OCI-LY7 (cell line): ENCODE measurements around the gene TBC1D2B. TPM values are rescaled to one million over a fixed set of nuclear protein-coding genes. Genes with fewer than 3 reads are reported as not detected.
A peak's percentile ranks its signal among the peaks of the same experiment; 100 is the strongest.
"Not testable (repeated sequence)": the region's sequence is repeated elsewhere in the genome, so short reads cannot be mapped to it uniquely, and the experiment has no call there.

Source experiments
- BruUV-seq: library from RNA; stranded (reverse); fragments of 400-500 nt; replicated peaks from 2 replicates; lab custom pipeline; 2021; lab: Mats Ljungman, UMichigan
- CTCF ChIA-PET: fragments of 300-600 bp; sonication (Branson Sonifier 250); formaldehyde crosslinking; loops from one replicate; lab custom pipeline; 2022; ENCODE audit warnings: antibody characterized with exemption; ENCODE audit not compliant: unreplicated experiment; lab: Charles Lee
- POLR2A ChIA-PET: fragments of 300-600 bp; sonication (Branson Sonifier 250); formaldehyde crosslinking; loops from one replicate; lab custom pipeline; 2022; ENCODE audit warnings: antibody characterized with exemption; lab: Charles Lee
- DNase-seq: peaks from one replicate; pipeline ENCODE4 v3.0.0-alpha.2; 2015; ENCODE audit warnings: low spot score
- H2AFZ ChIP-seq: fragments of 200-600 bp; sonication (generic), shearing (Covaris generic); 2 replicates; pipeline ENCODE4 v1.6.1; 2014; ENCODE audit warnings: mild to moderate bottlenecking, antibody characterized with exemption, low read length, moderate library complexity
- H3K27ac ChIP-seq: fragments of 200-600 bp; sonication (generic); 2 replicates; pipeline ENCODE4 v1.5.1; 2014; ENCODE audit warnings: mixed run types, low read depth, mild to moderate bottlenecking, moderate library complexity, low read length, inconsistent platforms; ENCODE audit not compliant: poor library complexity, severe bottlenecking
- H3K36me3 ChIP-seq: fragments of 200-600 bp; sonication (generic); 2 replicates; pipeline ENCODE4 v1.6.1; 2014; ENCODE audit warnings: mild to moderate bottlenecking, antibody characterized with exemption, low read length, moderate library complexity, mixed read lengths; ENCODE audit not compliant: insufficient read depth
- H3K4me1 ChIP-seq: fragments of 200-600 bp; sonication (generic); 2 replicates; pipeline ENCODE4 v1.5.1; 2014; ENCODE audit warnings: mild to moderate bottlenecking, low read length; ENCODE audit not compliant: insufficient read depth, poor library complexity, severe bottlenecking
- H3K4me2 ChIP-seq: fragments of 200-600 bp; sonication (generic); 2 replicates; pipeline ENCODE4 v1.6.1; 2014; ENCODE audit warnings: mild to moderate bottlenecking, low read length
- H3K4me3 ChIP-seq: fragments of 200-600 bp; sonication (generic); 2 replicates; pipeline ENCODE4 v1.5.1; 2014; ENCODE audit warnings: mild to moderate bottlenecking, low read depth, low read length; ENCODE audit not compliant: poor library complexity, severe bottlenecking
- H3K79me2 ChIP-seq: fragments of 200-600 bp; sonication (generic); 2 replicates; pipeline ENCODE4 v1.6.1; 2016; ENCODE audit warnings: low read depth, mild to moderate bottlenecking, low read length, moderate library complexity, mixed read lengths; ENCODE audit not compliant: insufficient read depth
- H3K9me2 ChIP-seq: fragments of 200-600 bp; sonication (generic); 2 replicates; pipeline ENCODE4 v1.6.1; 2016; ENCODE audit warnings: mild to moderate bottlenecking, low read length, mixed read lengths; ENCODE audit not compliant: insufficient read depth
- H3K9me3 ChIP-seq: fragments of 200-600 bp; sonication (generic); 2 replicates; pipeline ENCODE4 v1.6.1; 2014; ENCODE audit warnings: mild to moderate bottlenecking, mixed run types, low read length, mixed read lengths
- H4K20me1 ChIP-seq: fragments of 200-600 bp; sonication (generic); 2 replicates; pipeline ENCODE4 v1.6.1; 2014; ENCODE audit warnings: mild to moderate bottlenecking, antibody characterized with exemption, low read length, moderate library complexity, mixed read lengths; ENCODE audit not compliant: insufficient read depth
- CTCF ChIP-seq: fragments of 200-600 bp; sonication (generic); conservative IDR thresholded peaks from 2 replicates; pipeline ENCODE4 v1.5.1; 2014; ENCODE audit warnings: mild to moderate bottlenecking, antibody characterized with exemption, low read length, moderate library complexity, mixed read lengths
- EZH2phosphoT487 ChIP-seq: fragments of 200-600 bp; sonication (generic); IDR thresholded peaks from 2 replicates; pipeline ENCODE4 v1.6.1; 2018; ENCODE audit warnings: low read depth, borderline replicate concordance, mild to moderate bottlenecking, mixed run types, antibody characterized with exemption, low read length, moderate library complexity, mixed read lengths
- intact Hi-C: fragments of 100-400 bp; cut with micrococcal nuclease; formaldehyde crosslinking; loops from one replicate; pipeline ENCODE4 v1.10.0; 2022; ENCODE audit not compliant: unreplicated experiment
- total RNA-seq, 2 experiments: library from RNA; depleted of rRNA in 1 of 2; stranded (reverse); fragments of >200 nt in 1 of 2; shearing (Covaris generic) in 1 of 2; gene quantifications; 2 replicates each; pipeline ENCODE4 v1.2.3, GENCODE V29; 2014 to 2022

TBC1D2B gene
- total RNA-seq, 2 experiments from 2014 or later = 30.9 to 41.5 TPM

- Histone ChIP-seq H3K4me3 (no peak overlapping the region), H3K79me2 (no peaks in the 10 kb centered on the region), H3K4me1 (peaks cover 9% of the 10 kb centered on the region), H3K27ac (no peak overlapping the region), H2AFZ (no peak overlapping the region), H3K9me3 (no peaks in the 10 kb centered on the region), H3K9me2 (no peaks in the 10 kb centered on the region), H4K20me1 (no peaks in the 10 kb centered on the region), H3K36me3 (peaks cover 59% of the 10 kb centered on the region), H3K4me2 (no peak overlapping the region)
- no peak for DNase-seq
- no peak for TF ChIP-seq EZH2phosphoT487
- no peak for TF ChIP-seq CTCF
- intact Hi-C loops = no loop called here
- ChIA-PET POLR2A (no interaction called here), CTCF (interaction anchor here (1.1 to 1.4 kb wide), 2 partner anchors 99 to 109 kb away, joined by 4 to 10 read pairs; no protein-coding TSS in a partner anchor)
- BruUV-seq = no TSS peak
Observed at GRCh38 chr15:77999486-77999885, 78.0 kb downstream of the TBC1D2B start.

GRCh38 chr15:77998592-77998991, 78.9 kb downstream of the TBC1D2B start:
- CTCF ChIA-PET = no interaction called here
- BruUV-seq = no TSS peak
- Histone ChIP-seq H2AFZ (no peak overlapping the region), H3K36me3 (peaks cover 53% of the 10 kb centered on the region), H3K9me3 (no peaks in the 10 kb centered on the region), H3K9me2 (no peaks in the 10 kb centered on the region), H3K4me3 (no peak overlapping the region), H3K79me2 (no peaks in the 10 kb centered on the region), H4K20me1 (no peaks in the 10 kb centered on the region), H3K27ac (no peak overlapping the region), H3K4me2 (no peak overlapping the region), H3K4me1 (peaks cover 18% of the 10 kb centered on the region)
- no peak for TF ChIP-seq EZH2phosphoT487
- TF ChIP-seq CTCF = no peak
- no peak for DNase-seq
- POLR2A ChIA-PET = no interaction called here
- intact Hi-C loops = no loop called here

GRCh38 chr15:77997761-77998554, 79.6 kb downstream of the TBC1D2B start:
- Histone ChIP-seq H3K36me3 (peaks cover 46% of the 10 kb centered on the region), H3K4me1 (peaks cover 24% of the 10 kb centered on the region)
- H3K4me3 ChIP-seq, BruUV-seq, CTCF ChIA-PET, intact Hi-C loops, POLR2A ChIA-PET, H3K9me2 ChIP-seq, H4K20me1 ChIP-seq, H3K79me2 ChIP-seq, H3K4me2 ChIP-seq, H2AFZ ChIP-seq, H3K27ac ChIP-seq, H3K9me3 ChIP-seq, DNase-seq: not testable (repeated sequence)

- POLR2A ChIA-PET, intact Hi-C loops, H3K9me2 ChIP-seq, H3K79me2 ChIP-seq, H3K4me3 ChIP-seq, H4K20me1 ChIP-seq, DNase-seq, BruUV-seq, H3K9me3 ChIP-seq, CTCF ChIA-PET, H3K27ac ChIP-seq, H2AFZ ChIP-seq, H3K4me2 ChIP-seq: not testable (repeated sequence)
- Histone ChIP-seq H3K4me1 (peaks cover 29% of the 10 kb centered on the region), H3K36me3 (peaks cover 39% of the 10 kb centered on the region; the same call in 1 of the 2 replicates)
Observed at GRCh38 chr15:77997221-77997620, 80.3 kb downstream of the TBC1D2B start.

- H3K79me2 ChIP-seq, DNase-seq, H2AFZ ChIP-seq, H3K4me2 ChIP-seq, POLR2A ChIA-PET, H3K4me3 ChIP-seq, intact Hi-C loops, H3K9me3 ChIP-seq, H3K27ac ChIP-seq, H4K20me1 ChIP-seq, CTCF ChIA-PET, H3K9me2 ChIP-seq: not testable (repeated sequence)
- Histone ChIP-seq H3K36me3 (peaks cover 36% of the 10 kb centered on the region; the same call in 1 of the 2 replicates), H3K4me1 (peaks cover 34% of the 10 kb centered on the region)
- BruUV-seq = TSS peak; percentile 31
Observed at GRCh38 chr15:77996713-77997171, 80.8 kb downstream of the TBC1D2B start.
